ENCODE measurements around the gene MPRIP.

The MPRIP gene

DNA sequence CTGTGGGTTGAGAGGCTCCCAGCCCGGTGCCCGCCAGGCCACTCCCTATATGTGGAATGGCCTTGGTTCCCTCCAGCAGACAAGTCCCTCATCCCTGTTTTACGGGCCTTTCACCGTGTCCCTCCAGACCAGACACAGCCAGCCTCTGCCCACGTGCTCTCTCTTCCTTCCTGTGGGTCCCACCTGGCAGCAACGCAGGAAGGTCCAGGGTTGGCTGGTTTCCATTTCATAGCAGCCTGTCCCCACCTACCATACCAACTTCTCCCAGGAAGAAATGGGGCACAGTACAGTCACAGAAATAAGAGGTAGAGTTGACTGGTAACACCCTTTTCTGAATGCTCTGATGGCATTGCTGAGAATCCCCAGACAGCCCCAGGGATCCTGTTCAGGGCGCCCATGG lies 128.9 kb downstream of the MPRIP start:
- in situ Hi-C loops (cut with HindIII; ENCODE audit: low sequenced_read_pairs) = no loop called here
- H3K4me3 ChIP-seq (ENCODE audit: low read depth, low read length) = no peak overlapping the region
- TF ChIP-seq, protein P1, sequence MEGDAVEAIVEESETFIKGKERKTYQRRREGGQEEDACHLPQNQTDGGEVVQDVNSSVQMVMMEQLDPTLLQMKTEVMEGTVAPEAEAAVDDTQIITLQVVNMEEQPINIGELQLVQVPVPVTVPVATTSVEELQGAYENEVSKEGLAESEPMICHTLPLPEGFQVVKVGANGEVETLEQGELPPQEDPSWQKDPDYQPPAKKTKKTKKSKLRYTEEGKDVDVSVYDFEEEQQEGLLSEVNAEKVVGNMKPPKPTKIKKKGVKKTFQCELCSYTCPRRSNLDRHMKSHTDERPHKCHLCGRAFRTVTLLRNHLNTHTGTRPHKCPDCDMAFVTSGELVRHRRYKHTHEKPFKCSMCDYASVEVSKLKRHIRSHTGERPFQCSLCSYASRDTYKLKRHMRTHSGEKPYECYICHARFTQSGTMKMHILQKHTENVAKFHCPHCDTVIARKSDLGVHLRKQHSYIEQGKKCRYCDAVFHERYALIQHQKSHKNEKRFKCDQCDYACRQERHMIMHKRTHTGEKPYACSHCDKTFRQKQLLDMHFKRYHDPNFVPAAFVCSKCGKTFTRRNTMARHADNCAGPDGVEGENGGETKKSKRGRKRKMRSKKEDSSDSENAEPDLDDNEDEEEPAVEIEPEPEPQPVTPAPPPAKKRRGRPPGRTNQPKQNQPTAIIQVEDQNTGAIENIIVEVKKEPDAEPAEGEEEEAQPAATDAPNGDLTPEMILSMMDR (IDR thresholded peaks at IDR 0.05; ENCODE audit: low read depth, low read length, missing control alignments) = no peak
- DNase-seq (ENCODE audit: low read depth) = no peak

DNA sequence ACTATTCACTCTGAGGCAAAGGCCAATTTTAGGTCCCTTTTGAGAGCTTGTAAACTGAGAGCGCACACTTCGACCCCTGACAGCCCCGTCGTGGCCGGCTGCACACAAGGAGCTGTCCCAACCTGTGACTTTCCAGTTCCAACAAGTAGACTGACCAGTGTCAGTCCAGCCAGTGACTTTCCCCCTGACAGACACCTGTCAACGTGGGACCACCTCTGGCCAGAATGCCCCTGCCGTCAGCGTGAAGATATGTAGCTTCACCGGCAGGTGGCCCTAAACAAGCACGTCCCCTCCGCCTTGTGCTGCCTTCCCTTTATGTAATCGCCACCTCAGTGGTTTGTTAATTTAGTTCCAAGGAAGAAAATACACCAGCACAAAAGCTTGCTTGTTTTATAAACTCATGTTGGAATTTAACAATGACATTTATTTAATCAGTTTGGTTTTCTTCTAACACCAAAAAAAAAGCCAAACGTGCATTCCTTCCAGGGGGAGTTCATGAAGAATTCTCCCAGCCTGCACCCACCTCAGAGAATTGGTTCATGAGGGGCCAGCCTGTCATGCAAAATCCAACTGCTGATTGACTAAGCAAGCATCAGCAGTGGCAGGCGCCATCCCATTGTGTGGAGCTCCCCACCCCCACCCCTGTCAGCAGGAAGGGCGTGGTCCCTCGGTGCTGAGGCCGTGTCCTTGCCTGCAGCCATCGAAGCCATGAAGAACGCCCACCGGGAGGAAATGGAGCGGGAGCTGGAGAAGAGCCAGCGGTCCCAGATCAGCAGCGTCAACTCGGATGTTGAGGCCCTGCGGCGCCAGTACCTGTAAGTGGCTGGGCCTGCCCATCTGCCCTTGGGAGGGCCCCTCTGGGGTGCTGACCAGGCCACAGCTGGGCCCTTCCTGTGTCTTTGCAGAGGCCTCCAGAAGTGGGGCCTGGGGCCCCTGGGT lies 130.0 kb downstream of the MPRIP start:
- TF ChIP-seq, protein P1 (IDR thresholded peaks at IDR 0.05; ENCODE audit: low read depth, low read length, missing control alignments) = peak; percentile 10
- H3K4me3 ChIP-seq (ENCODE audit: low read depth, low read length) = no peak overlapping the region
- in situ Hi-C loops (cut with HindIII; ENCODE audit: low sequenced_read_pairs) = no loop called here
- no peak for DNase-seq (ENCODE audit: low read depth)

DNA sequence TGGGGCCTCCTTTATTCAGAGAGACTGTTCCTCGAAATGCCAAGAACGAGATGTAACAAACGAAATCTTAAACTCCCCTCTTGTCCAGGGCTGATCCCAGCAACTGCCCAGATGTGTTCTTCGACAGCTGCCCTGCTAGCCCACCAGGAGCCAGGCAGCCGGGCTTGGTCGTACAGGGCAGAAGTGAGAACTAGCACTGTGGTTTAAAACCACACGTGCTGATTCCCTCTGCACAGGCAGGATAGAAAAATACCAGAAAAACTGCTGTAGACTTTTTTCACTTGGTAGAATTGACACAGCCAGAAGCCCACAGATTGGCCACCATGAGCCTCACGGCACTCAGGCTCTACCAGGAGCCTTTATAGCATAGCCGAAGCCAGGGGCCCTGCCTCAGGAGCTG lies 130.7 kb downstream of the MPRIP start:
- H3K4me3 ChIP-seq (ENCODE audit: low read depth, low read length) = no peak overlapping the region
- TF ChIP-seq, protein P1 (IDR thresholded peaks at IDR 0.05; ENCODE audit: low read depth, low read length, missing control alignments) = no peak
- in situ Hi-C loops (cut with HindIII; ENCODE audit: low sequenced_read_pairs) = no loop called here

DNA sequence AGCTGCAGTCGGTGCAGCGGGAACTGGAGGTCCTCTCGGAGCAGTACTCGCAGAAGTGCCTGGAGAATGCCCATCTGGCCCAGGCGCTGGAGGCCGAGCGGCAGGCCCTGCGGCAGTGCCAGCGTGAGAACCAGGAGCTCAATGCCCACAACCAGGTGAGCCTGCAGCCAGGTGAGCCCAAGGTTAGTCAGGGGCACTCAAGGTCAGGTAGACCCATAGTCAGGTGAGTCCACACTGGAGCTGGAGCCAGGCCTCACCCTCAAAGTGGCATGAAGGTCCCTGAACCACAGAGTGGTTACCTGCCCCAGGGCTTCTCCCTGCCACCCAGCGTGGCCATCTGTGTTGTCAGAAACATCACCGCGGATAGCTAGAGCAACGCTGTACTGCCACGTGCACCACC lies 131.7 kb downstream of the MPRIP start:
- no peak overlapping the region for H3K4me3 ChIP-seq (ENCODE audit: low read depth, low read length)
- no peak for DNase-seq (ENCODE audit: low read depth)
- TF ChIP-seq, protein P1 (IDR thresholded peaks at IDR 0.05; ENCODE audit: low read depth, low read length, missing control alignments) = no peak
- in situ Hi-C loops (cut with HindIII; ENCODE audit: low sequenced_read_pairs) = no loop called here

More for the DNA sequence above, 130.7 kb downstream of the MPRIP start:
- no peak for DNase-seq (ENCODE audit: low read depth)

DNA sequence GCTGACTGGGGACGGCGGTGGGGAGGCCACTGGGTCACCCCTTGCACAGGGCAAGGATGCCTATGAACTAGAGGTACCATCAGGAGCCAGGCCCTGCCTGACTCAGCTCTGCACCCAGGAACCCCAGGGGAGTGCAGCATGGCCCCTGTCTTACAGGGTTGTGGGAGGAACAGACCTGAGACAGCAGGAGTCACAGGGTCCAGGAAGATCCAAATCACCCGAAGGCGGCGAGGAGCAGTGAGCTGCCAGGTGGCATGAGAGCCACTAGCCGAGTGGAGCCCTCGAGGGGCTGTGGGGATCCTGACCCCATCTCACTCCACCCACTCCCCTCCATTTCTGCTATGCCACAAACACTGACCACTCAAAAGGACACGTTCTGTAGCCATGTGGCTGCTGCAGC lies 133.1 kb downstream of the MPRIP start:
- DNase-seq (ENCODE audit: low read depth) = no peak
- in situ Hi-C loops (cut with HindIII; ENCODE audit: low sequenced_read_pairs) = no loop called here
- H3K4me3 ChIP-seq (ENCODE audit: low read depth, low read length) = no peak overlapping the region
- TF ChIP-seq, protein P1 (IDR thresholded peaks at IDR 0.05; ENCODE audit: low read depth, low read length, missing control alignments) = no peak

DNA sequence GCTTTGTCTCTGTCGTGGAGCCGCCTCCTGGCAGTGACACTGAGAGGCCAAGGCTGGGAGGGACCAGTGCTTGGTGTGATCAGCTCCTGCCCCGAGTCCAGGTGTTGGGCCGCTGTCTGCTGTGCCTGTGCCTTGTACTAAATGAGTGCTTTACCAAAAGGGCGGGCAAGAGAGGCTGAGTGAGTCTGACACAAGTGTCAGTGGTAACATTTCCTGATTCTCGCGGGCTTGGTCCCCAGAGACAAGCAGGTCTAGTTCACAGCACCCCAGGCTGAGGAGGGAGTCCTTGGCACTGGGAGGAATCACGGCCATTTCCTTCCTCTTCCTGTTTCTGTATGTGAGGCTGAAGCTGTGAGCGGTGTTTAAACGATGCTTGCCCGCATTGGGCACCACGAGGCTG lies 133.7 kb downstream of the MPRIP start:
- in situ Hi-C loops (cut with HindIII; ENCODE audit: low sequenced_read_pairs) = no loop called here
- H3K4me3 ChIP-seq (ENCODE audit: low read depth, low read length) = no peak overlapping the region
- TF ChIP-seq, protein P1 (IDR thresholded peaks at IDR 0.05; ENCODE audit: low read depth, low read length, missing control alignments) = no peak
- DNase-seq (ENCODE audit: low read depth) = no peak

Data from astrocyte of the cerebellum (primary cell).